Upper lobe of left lung (tissue), 4 donors: ENCODE data around the gene MOSPD2.

Experiments
- CTCF ChIP-seq, 6 experiments: fragments of 450-650 bp in 4 of 6; fragments of 200-600 bp in 2 of 6; sonication (generic) in 2 of 6; IDR thresholded peaks; one replicate each; pipeline ENCODE4 v1.5.1; 2016 to 2019; ENCODE audit warnings: antibody characterized with exemption in 6 of 6
- EP300 ChIP-seq, 4 donors: sonication (generic); formaldehyde crosslinking; IDR thresholded peaks; one replicate each; pipeline ENCODE4 v1.5.1; 2017; ENCODE audit warnings: antibody characterized with exemption in 4 of 4, control low read depth in 2 of 4
- POLR2A ChIP-seq, 4 donors: fragments of 450-650 bp; IDR thresholded peaks; one replicate each; pipeline ENCODE4 v1.5.1; 2016 to 2017; ENCODE audit warnings: antibody characterized with exemption in 4 of 4, mild to moderate bottlenecking in 2 of 4

DNA sequence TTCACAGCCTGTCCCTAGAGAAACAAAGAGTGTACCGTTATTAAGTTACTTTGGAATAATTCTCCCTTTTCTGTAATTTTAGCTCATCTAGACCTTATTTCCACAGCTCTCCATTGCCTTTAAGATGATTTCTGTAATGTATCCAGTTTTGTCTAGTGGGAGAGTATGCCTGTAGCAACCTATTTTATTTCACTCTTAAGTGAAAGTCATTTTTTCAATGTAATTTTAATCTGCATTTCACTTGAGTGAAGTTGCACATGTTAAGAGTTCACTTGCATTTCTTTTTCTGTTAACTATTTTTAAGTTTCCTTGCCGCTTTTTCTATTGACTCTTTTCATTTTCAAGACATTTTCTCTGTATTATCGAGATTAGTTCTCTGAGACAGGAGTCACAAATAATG is 46.9 kb upstream of the MOSPD2 start:
- no peak for TF ChIP-seq CTCF (IDR thresholded peaks at IDR 0.05)
- TF ChIP-seq EP300 (IDR thresholded peaks at IDR 0.05), result no peak
- no peak for TF ChIP-seq POLR2A (IDR thresholded peaks at IDR 0.05)
